HEK293 (cell line): ENCODE results near the gene NUDT6.
A peak's percentile ranks its signal among the peaks of the same experiment; 100 is the strongest.

Experiments
- BCL11A ChIP-seq: fragments of 450-650 bp; formaldehyde crosslinking; IDR thresholded peaks from 2 replicates; pipeline ENCODE4 v1.5.1; 2016; ENCODE audit warnings: low read depth, missing biosample characterization, missing genetic modification characterization
- KLF10 ChIP-seq: fragments of 450-650 bp; IDR thresholded peaks from 2 replicates; pipeline ENCODE4 v1.5.1; 2018; ENCODE audit warnings: missing biosample characterization, mild to moderate bottlenecking, missing genetic modification characterization
- KLF8 ChIP-seq: fragments of 450-650 bp; formaldehyde crosslinking; IDR thresholded peaks from 2 replicates; pipeline ENCODE4 v1.5.1; 2016; ENCODE audit warnings: missing biosample characterization, missing genetic modification characterization
- PRDM1 ChIP-seq: fragments of 450-650 bp; formaldehyde crosslinking; IDR thresholded peaks from 2 replicates; pipeline ENCODE4; 2016; ENCODE audit warnings: missing biosample characterization, missing genetic modification characterization
- REST ChIP-seq: fragments of 450-650 bp; formaldehyde crosslinking; IDR thresholded peaks from 2 replicates; pipeline ENCODE4 v1.5.1; 2016; ENCODE audit warnings: missing biosample characterization, missing genetic modification characterization
- SALL2 ChIP-seq: fragments of 450-650 bp; formaldehyde crosslinking; IDR thresholded peaks from 2 replicates; pipeline ENCODE4 v1.5.0; 2017; ENCODE audit warnings: missing biosample characterization, mild to moderate bottlenecking, missing genetic modification characterization, borderline replicate concordance
- SP2 ChIP-seq: fragments of 450-650 bp; formaldehyde crosslinking; IDR thresholded peaks from 2 replicates; pipeline ENCODE4 v1.5.1; 2016; ENCODE audit warnings: missing biosample characterization, missing genetic modification characterization
- SP3 ChIP-seq: fragments of 450-650 bp; formaldehyde crosslinking; IDR thresholded peaks from 2 replicates; pipeline ENCODE4 v1.5.1; 2016; ENCODE audit warnings: missing biosample characterization, missing genetic modification characterization
- SP7 ChIP-seq: fragments of 450-650 bp; formaldehyde crosslinking; IDR thresholded peaks from 2 replicates; pipeline ENCODE4 v1.5.1; 2016; ENCODE audit warnings: missing biosample characterization, missing genetic modification characterization
- ZBTB8A ChIP-seq: fragments of 450-650 bp; formaldehyde crosslinking; IDR thresholded peaks from 2 replicates; pipeline ENCODE4 v1.5.1; 2016; ENCODE audit warnings: missing biosample characterization, missing genetic modification characterization
- ZNF112 ChIP-seq: fragments of 450-650 bp; formaldehyde crosslinking; IDR thresholded peaks from 2 replicates; pipeline ENCODE4 v1.5.0; 2017; ENCODE audit warnings: missing biosample characterization, missing genetic modification characterization
- ZNF132 ChIP-seq: fragments of 450-650 bp; formaldehyde crosslinking; IDR thresholded peaks from 2 replicates; pipeline ENCODE4 v1.5.1; 2017; ENCODE audit warnings: missing biosample characterization, missing genetic modification characterization, borderline replicate concordance
- ZNF146 ChIP-seq: fragments of 450-650 bp; formaldehyde crosslinking; IDR thresholded peaks from 2 replicates; pipeline ENCODE4 v1.5.1; 2016; ENCODE audit warnings: missing biosample characterization, missing genetic modification characterization
- ZNF155 ChIP-seq: fragments of 450-650 bp; formaldehyde crosslinking; IDR thresholded peaks from 2 replicates; pipeline ENCODE4 v1.5.1; 2016; ENCODE audit warnings: missing biosample characterization, missing genetic modification characterization
- ZNF174 ChIP-seq: fragments of 450-650 bp; formaldehyde crosslinking; IDR thresholded peaks from 2 replicates; pipeline ENCODE4 v1.5.0; 2017; ENCODE audit warnings: missing biosample characterization, mild to moderate bottlenecking, missing genetic modification characterization
- ZNF184 ChIP-seq: fragments of 450-650 bp; IDR thresholded peaks from 2 replicates; pipeline ENCODE4 v1.5.1; 2018; ENCODE audit warnings: missing biosample characterization, mild to moderate bottlenecking, missing genetic modification characterization
- ZNF202 ChIP-seq: fragments of 450-650 bp; formaldehyde crosslinking; IDR thresholded peaks from 2 replicates; pipeline ENCODE4 v1.5.1; 2016; ENCODE audit warnings: missing biosample characterization, missing genetic modification characterization, borderline replicate concordance
- ZNF311 ChIP-seq: fragments of 450-650 bp; formaldehyde crosslinking; IDR thresholded peaks from 2 replicates; pipeline ENCODE4 v1.5.1; 2017; ENCODE audit warnings: missing biosample characterization, missing genetic modification characterization, borderline replicate concordance
- ZNF37A ChIP-seq: fragments of 450-650 bp; IDR thresholded peaks from 2 replicates; pipeline ENCODE4 v1.5.1; 2018; ENCODE audit warnings: missing biosample characterization, missing genetic modification characterization
- ZNF530 ChIP-seq: fragments of 450-650 bp; formaldehyde crosslinking; IDR thresholded peaks from 2 replicates; pipeline ENCODE4 v1.5.1; 2016; ENCODE audit warnings: low read depth, missing biosample characterization, missing genetic modification characterization
- ZNF544 ChIP-seq: fragments of 450-650 bp; formaldehyde crosslinking; IDR thresholded peaks from 2 replicates; pipeline ENCODE4 v1.5.0; 2017; ENCODE audit warnings: missing biosample characterization, missing genetic modification characterization
- ZNF558 ChIP-seq: fragments of 450-650 bp; formaldehyde crosslinking; IDR thresholded peaks from 2 replicates; pipeline ENCODE4 v1.5.1; 2016; ENCODE audit warnings: missing biosample characterization, missing genetic modification characterization
- ZNF560 ChIP-seq: fragments of 450-650 bp; formaldehyde crosslinking; IDR thresholded peaks from 2 replicates; pipeline ENCODE4 v1.5.1; 2017; ENCODE audit warnings: missing biosample characterization, missing genetic modification characterization, borderline replicate concordance
- ZNF571 ChIP-seq: fragments of 450-650 bp; formaldehyde crosslinking; IDR thresholded peaks from 2 replicates; pipeline ENCODE4 v1.5.0; 2017; ENCODE audit warnings: missing biosample characterization, missing genetic modification characterization
- ZNF677 ChIP-seq: fragments of 450-650 bp; IDR thresholded peaks from 2 replicates; pipeline ENCODE4 v1.5.0; 2018; ENCODE audit warnings: missing biosample characterization, mild to moderate bottlenecking, missing genetic modification characterization, moderate library complexity
- ZNF747 ChIP-seq: fragments of 450-650 bp; formaldehyde crosslinking; IDR thresholded peaks from 2 replicates; pipeline ENCODE4 v1.5.1; 2016; ENCODE audit warnings: missing biosample characterization, missing genetic modification characterization
- ZNF76 ChIP-seq: fragments of 450-650 bp; formaldehyde crosslinking; IDR thresholded peaks from 2 replicates; pipeline ENCODE4; 2016; ENCODE audit warnings: low read depth, missing biosample characterization, missing genetic modification characterization, borderline replicate concordance
- ZNF768 ChIP-seq: fragments of 450-650 bp; formaldehyde crosslinking; IDR thresholded peaks from 2 replicates; pipeline ENCODE4 v1.5.1; 2018; ENCODE audit warnings: missing biosample characterization, mild to moderate bottlenecking, missing genetic modification characterization
- ZNF776 ChIP-seq: fragments of 450-650 bp; formaldehyde crosslinking; IDR thresholded peaks from 2 replicates; pipeline ENCODE4 v1.5.0; 2017; ENCODE audit warnings: missing biosample characterization, missing genetic modification characterization, borderline replicate concordance
- ZNF837 ChIP-seq: fragments of 450-650 bp; formaldehyde crosslinking; IDR thresholded peaks from 2 replicates; pipeline ENCODE4 v1.5.1; 2016; ENCODE audit warnings: missing biosample characterization, missing genetic modification characterization
- ZXDB ChIP-seq: fragments of 450-650 bp; formaldehyde crosslinking; IDR thresholded peaks from 2 replicates; pipeline ENCODE4 v1.5.1; 2016; ENCODE audit warnings: missing biosample characterization, missing genetic modification characterization
- TF ChIP-seq, protein P1 (sequence below): fragments of 450-650 bp; formaldehyde crosslinking; conservative IDR thresholded peaks from 2 replicates; pipeline ENCODE4 v1.5.1; 2016; ENCODE audit warnings: low read depth, missing biosample characterization, missing genetic modification characterization
- TF ChIP-seq, protein P2 (sequence below): fragments of 450-650 bp; formaldehyde crosslinking; IDR thresholded peaks from 2 replicates; pipeline ENCODE4 v1.5.1; 2016; ENCODE audit warnings: missing biosample characterization, missing genetic modification characterization

Gene NUDT6

DNA sequence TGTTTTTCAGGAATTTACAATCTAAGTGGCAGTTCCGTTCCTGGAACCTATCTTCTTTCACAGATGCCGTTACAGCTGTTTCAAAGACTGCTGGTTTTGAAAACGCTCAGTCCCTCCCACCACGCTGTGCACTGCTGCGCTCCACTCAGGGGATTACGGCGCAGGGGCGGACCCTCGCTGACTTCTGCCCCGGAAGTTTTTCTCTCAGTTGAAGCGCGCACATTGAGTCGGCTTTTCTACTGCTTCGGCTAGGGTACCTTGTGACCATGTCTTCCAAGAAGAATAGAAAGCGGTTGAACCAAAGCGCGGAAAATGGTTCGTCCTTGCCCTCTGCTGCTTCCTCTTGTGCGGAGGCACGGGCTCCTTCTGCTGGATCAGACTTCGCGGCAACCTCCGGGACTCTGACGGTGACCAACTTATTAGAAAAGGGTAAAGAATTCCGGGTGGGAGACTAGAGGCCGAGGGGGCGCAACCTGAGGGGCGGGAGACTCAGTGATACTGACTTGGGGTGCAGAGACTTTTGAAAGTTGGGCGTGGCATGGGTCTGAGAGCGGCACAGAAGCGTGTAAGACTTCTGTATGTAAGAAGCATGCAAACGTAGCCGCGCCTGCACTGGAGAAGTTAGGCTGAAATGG lies 597 bp upstream of the NUDT6 start (continued):
- no peak for TF ChIP-seq REST (tag by site-specific recombination)
- TF ChIP-seq SP3 (tag by site-specific recombination): peak; percentile 76
- TF ChIP-seq ZNF558: no peak
- no peak for TF ChIP-seq ZNF311
- no peak for TF ChIP-seq ZBTB8A (tag by site-specific recombination)
- TF ChIP-seq ZXDB (tag by site-specific recombination): 0 out of 2 replicates have a peak, but pooled peaks have one; percentile 26
- no peak for TF ChIP-seq ZNF776
- no peak for TF ChIP-seq ZNF544 (tag by site-specific recombination)
- TF ChIP-seq SP7 (tag by site-specific recombination): peak; percentile 31
- TF ChIP-seq ZNF747 (tag by site-specific recombination): no peak
- TF ChIP-seq ZNF132 (tag by site-specific recombination): no peak
- no peak for TF ChIP-seq PRDM1 (tag by site-specific recombination)
- TF ChIP-seq ZNF677 (tag by site-specific recombination): no peak
- no peak for TF ChIP-seq ZNF837 (tag by site-specific recombination)
- peak; percentile 47; the same call in 1 of the 2 replicates for TF ChIP-seq KLF8 (tag by site-specific recombination)
- TF ChIP-seq ZNF571 (tag by site-specific recombination): no peak
- no peak for TF ChIP-seq ZNF76 (tag by site-specific recombination)
- TF ChIP-seq BCL11A (tag by site-specific recombination): no peak
- TF ChIP-seq SALL2 (tag by site-specific recombination): no peak
- TF ChIP-seq ZNF184 (tag by site-specific recombination): no peak
- TF ChIP-seq, protein P1, sequence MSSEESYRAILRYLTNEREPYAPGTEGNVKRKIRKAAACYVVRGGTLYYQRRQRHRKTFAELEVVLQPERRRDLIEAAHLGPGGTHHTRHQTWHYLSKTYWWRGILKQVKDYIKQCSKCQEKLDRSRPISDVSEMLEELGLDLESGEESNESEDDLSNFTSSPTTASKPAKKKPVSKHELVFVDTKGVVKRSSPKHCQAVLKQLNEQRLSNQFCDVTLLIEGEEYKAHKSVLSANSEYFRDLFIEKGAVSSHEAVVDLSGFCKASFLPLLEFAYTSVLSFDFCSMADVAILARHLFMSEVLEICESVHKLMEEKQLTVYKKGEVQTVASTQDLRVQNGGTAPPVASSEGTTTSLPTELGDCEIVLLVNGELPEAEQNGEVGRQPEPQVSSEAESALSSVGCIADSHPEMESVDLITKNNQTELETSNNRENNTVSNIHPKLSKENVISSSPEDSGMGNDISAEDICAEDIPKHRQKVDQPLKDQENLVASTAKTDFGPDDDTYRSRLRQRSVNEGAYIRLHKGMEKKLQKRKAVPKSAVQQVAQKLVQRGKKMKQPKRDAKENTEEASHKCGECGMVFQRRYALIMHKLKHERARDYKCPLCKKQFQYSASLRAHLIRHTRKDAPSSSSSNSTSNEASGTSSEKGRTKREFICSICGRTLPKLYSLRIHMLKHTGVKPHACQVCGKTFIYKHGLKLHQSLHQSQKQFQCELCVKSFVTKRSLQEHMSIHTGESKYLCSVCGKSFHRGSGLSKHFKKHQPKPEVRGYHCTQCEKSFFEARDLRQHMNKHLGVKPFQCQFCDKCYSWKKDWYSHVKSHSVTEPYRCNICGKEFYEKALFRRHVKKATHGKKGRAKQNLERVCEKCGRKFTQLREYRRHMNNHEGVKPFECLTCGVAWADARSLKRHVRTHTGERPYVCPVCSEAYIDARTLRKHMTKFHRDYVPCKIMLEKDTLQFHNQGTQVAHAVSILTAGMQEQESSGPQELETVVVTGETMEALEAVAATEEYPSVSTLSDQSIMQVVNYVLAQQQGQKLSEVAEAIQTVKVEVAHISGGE (tag by site-specific recombination): peak; percentile 67
- no peak for TF ChIP-seq ZNF146 (tag by site-specific recombination)
- TF ChIP-seq ZNF174 (tag by site-specific recombination): no peak
- TF ChIP-seq ZNF768 (tag by site-specific recombination): no peak
- no peak for TF ChIP-seq ZNF560
- TF ChIP-seq ZNF530 (tag by site-specific recombination): no peak
- no peak for TF ChIP-seq ZNF112 (tag by site-specific recombination)
- TF ChIP-seq, protein P2, sequence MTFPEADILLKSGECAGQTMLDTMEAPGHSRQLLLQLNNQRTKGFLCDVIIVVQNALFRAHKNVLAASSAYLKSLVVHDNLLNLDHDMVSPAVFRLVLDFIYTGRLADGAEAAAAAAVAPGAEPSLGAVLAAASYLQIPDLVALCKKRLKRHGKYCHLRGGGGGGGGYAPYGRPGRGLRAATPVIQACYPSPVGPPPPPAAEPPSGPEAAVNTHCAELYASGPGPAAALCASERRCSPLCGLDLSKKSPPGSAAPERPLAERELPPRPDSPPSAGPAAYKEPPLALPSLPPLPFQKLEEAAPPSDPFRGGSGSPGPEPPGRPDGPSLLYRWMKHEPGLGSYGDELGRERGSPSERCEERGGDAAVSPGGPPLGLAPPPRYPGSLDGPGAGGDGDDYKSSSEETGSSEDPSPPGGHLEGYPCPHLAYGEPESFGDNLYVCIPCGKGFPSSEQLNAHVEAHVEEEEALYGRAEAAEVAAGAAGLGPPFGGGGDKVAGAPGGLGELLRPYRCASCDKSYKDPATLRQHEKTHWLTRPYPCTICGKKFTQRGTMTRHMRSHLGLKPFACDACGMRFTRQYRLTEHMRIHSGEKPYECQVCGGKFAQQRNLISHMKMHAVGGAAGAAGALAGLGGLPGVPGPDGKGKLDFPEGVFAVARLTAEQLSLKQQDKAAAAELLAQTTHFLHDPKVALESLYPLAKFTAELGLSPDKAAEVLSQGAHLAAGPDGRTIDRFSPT (tag by site-specific recombination): no peak
- no peak for TF ChIP-seq KLF10 (tag by site-specific recombination)
- no peak for TF ChIP-seq ZNF155
- TF ChIP-seq ZNF37A (tag by site-specific recombination): no peak
- TF ChIP-seq ZNF202 (tag by site-specific recombination): no peak
- peak; percentile 65 for TF ChIP-seq SP2
